HepG2 (cell line): ENCODE measurements around the gene CHST11. TPM values are rescaled to one million over a fixed set of nuclear protein-coding genes. Genes with fewer than 3 reads are reported as not detected.

Source experiments
- ATAC-seq: fragments of 200-7000 bp; cut with Tn5 transposase; 3 replicates; pipeline ENCODE4 v1.9.1; 2020; ENCODE audit warnings: mild to moderate bottlenecking, moderate library complexity
- BruUV-seq: library from RNA; stranded (reverse); fragments of 400-500 nt; replicated peaks from 2 replicates; lab custom pipeline; 2021; lab: Mats Ljungman, UMichigan
- CTCF ChIA-PET: fragments of 300-600 bp; formaldehyde crosslinking; extraction: SDS; loops from one replicate; lab custom pipeline; 2021; ENCODE audit warnings: low total read pairs, inconsistent platforms, low intra/inter-chr PET ratio; lab: Yijun Ruan, JAX
- POLR2A ChIA-PET: fragments of 350-600 bp; sonication (Branson Sonifier 250); formaldehyde crosslinking; loops from one replicate; lab custom pipeline; 2020; ENCODE audit warnings: antibody characterized with exemption, inconsistent platforms; lab: Yijun Ruan, JAX
- DNase-seq: peaks from one replicate; pipeline ENCODE4 v3.0.0-alpha.2; 2015; ENCODE audit warnings: low spot score
- FAIRE-seq: peaks from 3 replicates; lab custom pipeline; 2011; peaks lifted over from hg19 to GRCh38; lab: Jason Lieb, UNC
- H2AFZ ChIP-seq: one replicate; pipeline ENCODE4 v1.6.1; 2011; ENCODE audit warnings: low read length, inconsistent platforms
- H3K27ac ChIP-seq: fragments of 300-600 bp; 3 replicates; pipeline ENCODE4 v1.8.0; 2011; ENCODE audit warnings: mixed run types, mild to moderate bottlenecking, mixed read lengths, low read length, inconsistent platforms; ENCODE audit not compliant: insufficient read depth; ENCODE audit errors: extremely low read length
- H3K27me3 ChIP-seq, 2 experiments: fragments of 200-600 bp in 1 of 2; 2 replicates in 1 of 2; 3 replicates in 1 of 2; pipeline versions ENCODE4 v1.6.0 to v1.8.0; 2011; ENCODE audit warnings: low read length in 2 of 2, mild to moderate bottlenecking in 2 of 2, moderate library complexity in 2 of 2, inconsistent platforms in 1 of 2; ENCODE audit not compliant: insufficient read depth in 2 of 2, control insufficient read depth in 1 of 2
- H3K36me3 ChIP-seq, 2 experiments: fragments of 200-600 bp in 1 of 2; replicated peaks in 1 of 2; 2 replicates in 1 of 2; 3 replicates in 1 of 2; pipeline versions ENCODE4 v1.5.1 to v1.8.0; 2011; ENCODE audit warnings: low read length in 2 of 2, inconsistent platforms in 1 of 2; ENCODE audit not compliant: insufficient read depth in 2 of 2, control insufficient read depth in 1 of 2
- H3K4me1 ChIP-seq: 2 replicates; pipeline ENCODE4 v1.5.1; 2012; ENCODE audit warnings: low read length, inconsistent platforms; ENCODE audit not compliant: insufficient read depth
- H3K4me2 ChIP-seq: 2 replicates; pipeline ENCODE4 v1.6.0; 2011; ENCODE audit warnings: low read depth, low read length, inconsistent platforms
- H3K4me3 ChIP-seq, 3 experiments: fragments of 200-600 bp in 1 of 3; sonication (generic), shearing (Covaris generic) in 1 of 3; replicated peaks in 1 of 3; 2 replicates each; pipeline ENCODE4 v1.5.1; 2011 to 2016; ENCODE audit warnings: low read length in 3 of 3, inconsistent platforms in 2 of 3, low read depth in 2 of 3, mild to moderate bottlenecking in 2 of 3, control low read depth in 1 of 3, mixed read lengths in 1 of 3; ENCODE audit not compliant: insufficient read depth in 1 of 3
- H3K79me2 ChIP-seq: one replicate; pipeline ENCODE4 v1.6.1; 2011; ENCODE audit warnings: low read length, inconsistent platforms; ENCODE audit not compliant: insufficient read depth
- H3K9ac ChIP-seq: 2 replicates; pipeline ENCODE4 v1.6.0; 2011; ENCODE audit warnings: mild to moderate bottlenecking, low read depth, low read length, inconsistent platforms; ENCODE audit not compliant: insufficient read depth
- H3K9me3 ChIP-seq: 2 replicates; pipeline ENCODE4 v1.5.1; 2012; ENCODE audit warnings: mild to moderate bottlenecking, low read length
- H4K20me1 ChIP-seq: 2 replicates; pipeline ENCODE4 v1.6.0; 2011; ENCODE audit warnings: inconsistent platforms, mild to moderate bottlenecking, low read length, moderate library complexity; ENCODE audit not compliant: insufficient read depth
- HNRNPLL ChIP-seq: fragments of 200-400 bp; formaldehyde crosslinking; IDR thresholded peaks from 2 replicates; pipeline ENCODE4 v1.6.1; 2017; ENCODE audit warnings: mild to moderate bottlenecking, low read depth, low read length; ENCODE audit not compliant: poor library complexity, severe bottlenecking
- IRF2 ChIP-seq: IDR thresholded peaks from 2 replicates; pipeline ENCODE4 v1.6.1; 2018; ENCODE audit warnings: missing genetic modification reagents, missing compliant biosample characterization
- KLF13 ChIP-seq: sonication (generic); formaldehyde crosslinking; IDR thresholded peaks from 2 replicates; pipeline ENCODE4 v1.4.0; 2020; ENCODE audit warnings: mild to moderate bottlenecking, missing genetic modification reagents
- MIER3 ChIP-seq: IDR thresholded peaks from 2 replicates; pipeline ENCODE4 v1.6.1; 2016; ENCODE audit warnings: missing compliant biosample characterization, borderline replicate concordance
- RERE ChIP-seq: IDR thresholded peaks from 2 replicates; pipeline ENCODE4 v1.6.1; 2016; ENCODE audit warnings: low read depth, missing genetic modification reagents, missing compliant biosample characterization
- SNRNP70 ChIP-seq: fragments of 200-400 bp; formaldehyde crosslinking; IDR thresholded peaks from 2 replicates; pipeline ENCODE4 v1.6.1; 2017; ENCODE audit warnings: mild to moderate bottlenecking, low read depth, low read length, moderate library complexity
- SP1 ChIP-seq, 2 experiments: fragments of 450-650 bp in 1 of 2; sonication (generic) in 1 of 2; formaldehyde crosslinking in 1 of 2; IDR thresholded peaks; 2 replicates each; pipeline versions ENCODE4 v1.4.0 to v1.6.1; 2016 to 2020; ENCODE audit warnings: missing genetic modification reagents in 1 of 2
- ZNF281 ChIP-seq: sonication (generic); formaldehyde crosslinking; IDR thresholded peaks from 2 replicates; pipeline ENCODE4 v1.4.0; 2020; ENCODE audit warnings: missing genetic modification reagents, borderline replicate concordance
- ZNF383 ChIP-seq: sonication (generic); formaldehyde crosslinking; IDR thresholded peaks from 2 replicates; pipeline ENCODE4 v1.4.0; 2020; ENCODE audit warnings: missing genetic modification reagents, mild to moderate bottlenecking, borderline replicate concordance
- ZSCAN22 ChIP-seq: sonication (generic); formaldehyde crosslinking; IDR thresholded peaks from 2 replicates; pipeline ENCODE4 v1.4.0; 2020; ENCODE audit warnings: mild to moderate bottlenecking, missing genetic modification reagents
- ZSCAN25 ChIP-seq: sonication (generic); formaldehyde crosslinking; IDR thresholded peaks from 2 replicates; pipeline ENCODE4 v1.8.0; 2022; ENCODE audit warnings: mild to moderate bottlenecking, missing genetic modification reagents
- WGBS: methylation state at CpG from one replicate; pipeline ENCODE4 v1.1.6; 2017; ENCODE audit warnings: low lambda C conversion rate; 5-methylcytosine and 5-hydroxymethylcytosine counted together
- in situ Hi-C: cut with HindIII; loops from 2 replicates; pipeline ENCODE4 v1.10.0; 2017; ENCODE audit warnings: low pct_unique_long_range_greater_than_20kb; ENCODE audit not compliant: extremely low pct_ligation_motif_present
- intact Hi-C: fragments of 100-400 bp; cut with micrococcal nuclease; formaldehyde crosslinking; loops from one replicate; pipeline ENCODE4 v1.10.0; 2022; ENCODE audit not compliant: unreplicated experiment
- polyA plus RNA-seq, 8 experiments: library from polyadenylated mRNA; depleted of rRNA in 3 of 8; stranded (reverse) in 7 of 8; unstranded in 1 of 8; fragments of >200 nt; fragmentation: Illumina TruSeq in 4 of 8; extraction: Trizol in 4 of 8; gene quantifications; 2 replicates each; pipeline versions ENCODE4 v1.2.1 to v1.2.3, GENCODE V29; 2011 to 2016; ENCODE audit warnings: low read depth in 4 of 8, missing spikeins in 1 of 8, mixed read lengths in 1 of 8; ENCODE audit not compliant: insufficient read depth in 1 of 8
- total RNA-seq, 5 experiments: library from RNA; depleted of rRNA; stranded (reverse); fragments of >200 nt; fragmentation: Illumina TruSeq; extraction: Trizol; gene quantifications; 2 replicates each; pipeline ENCODE4 v1.2.3, GENCODE V29; 2016; ENCODE audit warnings: low read depth in 1 of 5

CHST11 gene
- total and polyA plus RNA-seq, 2 of the 13 experiments (the other 11 are each of a cell fraction or from before 2014, with no cell fraction given), result 0.15 TPM; not detected in 1

GRCh38 chr12:104565606-104566243, 109.0 kb downstream of the CHST11 start:
- ChIA-PET CTCF (no interaction called here), POLR2A (no interaction called here)
- Histone ChIP-seq H3K79me2 (no peaks in the 10 kb centered on the region), H3K27ac (no peak overlapping the region), H3K9ac (no peak overlapping the region), H3K27me3 (peaks cover 0 to 13% of the 10 kb centered on the region in 2 experiments; a peak in 2 of 5 replicates), H3K4me3 (no peak overlapping the region), H3K9me3 (no peaks in the 10 kb centered on the region), H4K20me1 (no peaks in the 10 kb centered on the region), H3K4me2 (no peak overlapping the region), H2AFZ (no peak overlapping the region), H3K36me3 (no peaks in the 10 kb centered on the region), H3K4me1 (no peaks in the 10 kb centered on the region)
- in situ Hi-C loops, result no loop called here
- WGBS, result 0% methylated on average over 2 of the region's 8 CpGs
- intact Hi-C loops, result no loop called here
- no TSS peak for BruUV-seq
- FAIRE-seq (no peak), DNase-seq (no peak), ATAC-seq (no peak)
- TF ChIP-seq IRF2 (CRISPR knock-in tag) (no peak), SNRNP70 (no peak), ZNF281 (CRISPR knock-in tag) (no peak), ZNF383 (CRISPR knock-in tag) (no peak), SP1 (IDR thresholded peaks at IDR 0.05) (no peak), SP1 (CRISPR knock-in tag; IDR thresholded peaks at IDR 0.05) (no peak), ZSCAN22 (CRISPR knock-in tag) (no peak), ZSCAN25 (no peak), MIER3 (CRISPR knock-in tag) (no peak), RERE (CRISPR knock-in tag) (no peak), KLF13 (CRISPR knock-in tag) (no peak), HNRNPLL (no peak)
